HG02763 (cell line): Measurements from ENCODE around the gene CNOT3.
"Not testable (repeated sequence)": the region's sequence is repeated elsewhere in the genome, so short reads cannot be mapped to it uniquely, and the experiment has no call there.

ENCODE experiments used
- ATAC-seq: cut with Tn5 transposase; IDR thresholded peaks from one replicate; pipeline ENCODE4 v1.9.1; 2021; ENCODE audit warnings: mild to moderate bottlenecking, moderate library complexity; ENCODE audit not compliant: unreplicated experiment

The CNOT3 gene

GRCh38 chr19:54137699-54138488, at the start of gene CNOT3:
Gene CNOT3, plus strand, starts transcription at chr19:54137762. Its CDS starts 5,217 bp downstream, at chr19:54142979.
- ATAC-seq, result no peak

DNA sequence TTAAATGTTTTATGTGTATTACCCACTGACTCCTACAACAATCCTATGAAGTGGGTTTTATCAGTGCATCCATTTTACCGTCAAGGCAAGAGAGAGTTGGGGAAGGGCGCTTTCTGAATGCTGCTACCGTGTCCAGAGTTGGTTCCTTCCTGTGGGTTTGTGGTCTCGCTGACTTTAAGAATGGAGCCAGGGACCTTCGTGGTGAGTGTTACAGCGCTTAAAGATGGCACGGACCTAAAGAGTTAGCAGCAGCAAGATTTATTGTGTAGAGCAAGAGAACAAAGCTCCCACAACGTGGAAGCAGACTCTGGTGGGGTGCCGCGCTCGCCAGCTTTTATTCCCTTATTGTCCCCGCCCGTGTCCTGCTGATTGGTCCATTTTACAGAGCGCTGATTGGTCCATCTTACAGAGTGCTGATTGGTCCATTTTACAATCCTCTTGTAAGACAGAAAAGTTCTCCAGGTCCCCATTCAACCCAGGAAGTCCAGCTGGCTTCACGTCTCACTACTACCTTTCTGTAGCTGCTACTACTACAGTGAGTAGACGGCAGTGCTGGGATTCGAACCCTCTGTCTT, 43.0 kb upstream of the CNOT3 start:
- no peak for ATAC-seq

DNA sequence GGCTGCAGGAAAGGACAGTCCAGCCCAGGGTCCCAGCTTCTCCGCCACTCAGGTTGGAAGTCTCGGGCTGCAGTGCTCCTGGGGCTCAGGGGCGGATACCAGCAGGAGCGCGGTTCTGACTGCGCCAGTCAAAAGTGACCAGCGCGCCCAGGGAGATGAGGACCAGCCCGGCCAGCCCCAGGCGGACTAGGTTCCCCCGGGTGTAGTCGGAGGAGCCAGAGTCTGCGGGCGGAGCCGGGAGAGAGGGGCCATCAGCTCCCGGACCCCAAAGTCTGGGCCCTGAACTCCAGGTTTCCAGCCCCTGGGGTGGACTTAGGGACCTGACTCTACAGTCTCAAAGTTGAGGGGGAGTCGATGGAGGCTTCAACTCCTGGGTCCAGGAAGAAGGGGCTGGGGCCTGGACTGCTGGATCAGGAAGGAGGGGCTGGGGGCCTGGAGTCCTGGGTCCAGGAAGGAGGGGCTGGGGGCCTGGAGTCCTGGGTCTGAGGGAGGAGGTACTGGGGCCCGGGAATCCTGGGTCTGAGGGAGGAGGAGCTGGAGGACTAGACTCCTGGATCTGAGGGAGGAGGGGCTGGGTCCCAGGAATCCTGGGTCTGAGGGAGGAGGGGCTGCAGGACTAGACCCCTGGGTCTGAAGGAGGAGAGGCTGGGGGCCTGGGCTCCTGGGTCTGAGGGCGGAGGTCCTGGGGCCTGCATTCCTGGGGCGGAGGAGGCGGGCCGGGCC, 42.3 kb upstream of the CNOT3 start:
- no peak for ATAC-seq

DNA sequence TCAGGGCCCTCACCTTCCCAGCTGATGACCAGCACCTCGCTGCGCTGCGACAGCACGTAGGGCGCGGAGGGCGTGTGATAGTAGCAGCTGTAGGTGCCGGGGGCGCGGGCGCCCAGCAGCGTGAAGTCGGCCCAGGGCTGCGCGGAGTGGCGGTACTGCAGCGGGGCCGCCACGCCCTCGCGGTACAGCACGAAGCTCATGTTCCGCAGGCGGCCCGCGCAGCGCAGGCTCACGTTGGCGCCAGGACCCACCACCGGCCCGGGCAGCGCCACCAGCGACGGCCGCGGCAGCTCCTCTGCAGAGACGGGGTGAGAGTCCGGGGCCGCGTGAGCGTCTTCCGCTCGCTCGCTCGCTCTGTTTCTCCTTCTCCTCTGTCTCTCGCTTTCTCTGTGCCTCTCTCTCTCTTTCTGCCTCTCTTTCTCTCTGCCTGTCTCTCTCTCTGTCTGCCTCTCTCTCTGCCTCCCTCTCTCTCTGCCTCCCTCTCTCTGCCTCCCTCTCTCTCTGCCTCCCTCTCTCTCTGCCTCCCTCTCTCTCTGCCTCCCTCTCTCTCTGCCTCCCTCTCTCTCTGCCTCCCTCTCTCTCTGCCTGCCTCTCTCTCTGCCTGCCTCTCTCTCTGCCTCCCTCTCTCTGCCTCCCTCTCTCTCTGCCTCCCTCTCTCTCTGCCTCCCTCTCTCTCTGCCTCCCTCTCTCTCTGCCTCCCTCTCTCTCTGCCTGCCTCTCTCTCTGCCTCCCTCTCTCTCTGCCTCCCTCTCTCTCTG, 41.5 kb upstream of the CNOT3 start:
- ATAC-seq, result not testable (repeated sequence)

DNA sequence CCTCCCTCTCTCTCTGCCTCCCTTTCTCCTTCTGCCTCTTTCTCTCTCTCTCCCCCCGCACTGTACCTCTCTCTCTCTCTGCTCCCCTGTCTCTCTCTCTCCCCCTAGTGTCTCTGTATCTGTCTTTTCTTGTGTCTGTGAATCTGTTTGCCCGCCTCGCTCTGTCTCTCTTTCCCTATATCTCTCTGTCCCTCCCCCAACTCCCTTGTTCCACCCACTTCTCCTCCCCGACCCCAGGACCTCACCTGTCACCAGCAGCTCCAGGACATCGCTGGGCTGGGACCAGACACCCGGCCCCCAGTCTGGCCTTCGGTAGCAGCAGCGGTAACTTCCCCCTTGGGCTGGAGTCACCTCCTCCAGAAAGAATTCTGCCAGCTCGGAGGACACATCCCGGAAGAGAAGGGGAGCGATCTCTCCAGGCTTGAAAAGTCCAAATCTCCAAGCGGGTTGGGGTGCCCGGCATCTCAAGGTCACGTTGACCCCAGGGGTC, 40.9 kb upstream of the CNOT3 start:
- ATAC-seq, result no peak

DNA sequence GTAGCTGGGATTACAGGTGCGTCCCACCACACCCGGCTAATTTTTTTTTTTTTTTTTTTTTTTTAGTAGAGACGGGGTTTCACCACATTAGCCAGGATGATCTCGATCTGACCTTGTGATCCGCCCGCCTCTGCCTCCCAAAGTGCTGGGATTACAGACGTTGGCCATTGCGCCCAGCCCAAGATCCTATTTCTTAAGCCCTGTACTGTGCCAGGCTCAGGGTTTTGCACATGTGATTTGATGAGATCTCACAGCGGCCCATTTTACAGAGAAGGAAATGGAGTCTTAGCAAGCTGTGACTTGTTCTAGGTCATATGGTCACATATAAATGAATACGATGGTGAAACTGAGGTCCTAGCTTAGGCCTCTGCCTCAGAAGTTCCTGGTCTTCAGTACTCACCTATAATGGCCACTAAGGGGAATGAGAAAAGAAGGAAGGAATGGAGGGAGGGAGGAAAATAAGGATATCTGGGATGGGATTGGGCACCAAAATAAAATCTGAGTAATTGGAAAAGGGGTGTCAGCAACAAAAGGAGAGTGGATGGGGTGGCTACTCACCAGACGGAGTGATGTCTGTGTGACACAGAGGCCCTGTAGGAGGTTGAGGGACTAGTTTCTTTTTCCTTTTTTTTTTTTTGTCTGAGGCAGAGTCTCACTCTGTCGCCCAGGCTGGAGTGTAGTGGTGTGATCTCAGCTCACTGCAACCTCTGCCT, 38.2 kb upstream of the CNOT3 start:
- no peak for ATAC-seq

DNA sequence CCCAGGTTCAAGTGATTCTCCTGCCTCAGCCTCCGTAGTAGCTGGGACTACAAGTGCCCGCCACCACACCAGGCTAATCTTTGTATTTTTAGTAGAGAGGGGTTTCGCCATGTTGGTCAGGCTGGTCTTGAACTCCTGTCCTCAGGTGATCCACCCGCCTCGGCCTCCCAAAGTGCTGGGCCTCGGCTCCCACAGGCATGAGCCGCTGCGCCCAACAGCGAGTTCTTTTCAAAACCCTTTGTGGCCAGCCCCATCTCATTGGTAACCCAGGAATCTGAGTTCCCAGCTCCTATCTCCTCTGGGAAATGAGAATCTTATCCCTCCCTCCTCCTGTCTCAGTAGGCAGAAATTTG, 37.7 kb upstream of the CNOT3 start:
- ATAC-seq, result not testable (repeated sequence)

DNA sequence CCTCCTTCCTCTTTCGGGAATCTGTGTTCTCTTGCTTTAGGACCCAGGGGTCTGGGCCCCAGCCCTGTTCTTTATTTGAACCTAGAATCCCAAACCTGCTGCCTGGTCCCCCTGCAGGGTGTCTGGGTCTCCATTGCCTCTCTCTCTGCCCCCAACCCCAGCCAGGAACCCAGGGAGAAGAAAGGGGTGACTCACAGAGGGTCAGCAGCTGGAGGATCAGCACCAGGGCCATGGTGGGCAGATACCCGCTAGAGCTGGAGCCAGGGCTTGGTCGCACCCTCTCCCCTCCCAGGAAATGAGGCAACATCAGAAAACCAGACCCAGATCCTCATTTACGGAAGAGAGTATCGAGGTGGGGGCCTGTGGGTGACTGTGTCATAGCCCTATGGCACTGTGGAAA, 37.0 kb upstream of the CNOT3 start, which contains the start of gene OSCAR:
Gene OSCAR, minus strand, starts transcription at position 243 of the 400 bp plus-strand sequence. Its CDS starts 11 bp downstream, at position 232.
- ATAC-seq, result no peak

GRCh38 chr19:54102421-54103169, 35.0 kb upstream of the CNOT3 start, which contains the start of gene NDUFA3:
Gene NDUFA3, plus strand, starts transcription at chr19:54102855. Its CDS starts 24 bp downstream, at chr19:54102879.
- peak; percentile 94 for ATAC-seq

DNA sequence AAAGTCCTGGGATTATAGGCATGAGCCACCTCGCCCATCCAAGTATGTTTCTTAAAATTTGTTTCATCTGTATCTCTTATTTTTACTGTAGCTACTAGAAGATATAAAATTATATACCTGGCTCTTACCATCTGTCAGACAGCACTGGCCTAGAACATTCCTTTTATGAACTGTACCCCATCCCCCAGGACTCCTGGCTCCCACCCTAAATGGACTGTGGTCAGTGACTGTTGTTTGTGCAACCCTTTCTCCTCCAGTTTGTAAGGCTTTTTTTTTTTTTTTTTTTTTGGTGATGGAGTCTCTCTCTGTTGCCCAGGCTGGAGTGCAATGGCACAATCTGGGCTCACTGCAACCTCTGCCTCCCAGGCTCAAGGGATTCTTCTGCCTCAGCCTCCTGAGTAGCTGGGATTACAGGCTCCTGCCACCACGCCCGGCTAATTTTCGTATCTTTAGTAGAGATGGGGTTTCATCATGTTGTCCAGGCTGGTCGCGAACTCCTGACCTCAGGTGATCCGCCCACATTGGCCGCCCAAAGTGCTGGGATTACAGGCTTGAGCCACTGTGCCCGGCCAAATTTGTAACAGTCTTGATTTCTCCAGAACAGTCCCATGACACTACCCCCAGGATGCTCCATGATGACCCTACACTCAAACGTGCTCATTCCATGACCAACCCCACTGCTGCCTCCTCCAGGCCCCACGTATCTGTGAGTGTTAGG, 32.4 kb upstream of the CNOT3 start:
- ATAC-seq, result no peak

- ATAC-seq, result no peak
These were observed 31.8 kb upstream of the CNOT3 start for GRCh38 chr19:54105796-54106195.

GRCh38 chr19:54106716-54107115, 30.8 kb upstream of the CNOT3 start:
- ATAC-seq, result no peak

DNA sequence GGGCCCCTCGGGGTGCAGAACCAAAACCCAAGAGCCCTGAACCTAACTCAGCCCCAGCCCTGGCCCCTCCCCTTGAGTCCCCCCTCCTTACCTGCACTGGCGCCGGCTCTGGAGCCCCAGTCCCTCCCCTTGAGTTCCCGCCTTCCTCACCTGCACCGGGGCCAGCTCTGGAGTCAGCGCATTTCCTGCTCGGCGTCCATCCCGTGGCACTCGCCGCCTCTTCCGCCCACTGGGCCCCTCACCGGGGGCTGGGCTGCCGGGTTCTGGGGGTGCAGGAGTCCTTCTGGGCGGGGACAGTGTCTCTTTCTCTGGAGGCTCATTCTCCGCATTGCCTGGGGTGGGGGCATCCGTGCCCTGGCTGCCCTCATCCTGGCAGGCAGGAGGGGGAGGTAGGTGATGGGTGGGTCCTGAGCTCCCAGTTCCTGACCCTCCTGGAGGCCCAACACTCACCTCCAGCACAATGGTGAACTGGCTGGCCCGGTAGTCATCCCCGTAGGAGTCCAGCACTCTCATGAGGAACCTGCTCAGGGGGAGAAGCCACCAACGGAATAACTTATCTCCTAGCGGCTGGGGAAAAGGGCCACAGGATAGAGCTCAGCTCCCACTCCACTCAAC, 29.6 kb upstream of the CNOT3 start:
- no peak for ATAC-seq

- ATAC-seq, result no peak
These were observed 29.1 kb upstream of the CNOT3 start for GRCh38 chr19:54108496-54108895.

DNA sequence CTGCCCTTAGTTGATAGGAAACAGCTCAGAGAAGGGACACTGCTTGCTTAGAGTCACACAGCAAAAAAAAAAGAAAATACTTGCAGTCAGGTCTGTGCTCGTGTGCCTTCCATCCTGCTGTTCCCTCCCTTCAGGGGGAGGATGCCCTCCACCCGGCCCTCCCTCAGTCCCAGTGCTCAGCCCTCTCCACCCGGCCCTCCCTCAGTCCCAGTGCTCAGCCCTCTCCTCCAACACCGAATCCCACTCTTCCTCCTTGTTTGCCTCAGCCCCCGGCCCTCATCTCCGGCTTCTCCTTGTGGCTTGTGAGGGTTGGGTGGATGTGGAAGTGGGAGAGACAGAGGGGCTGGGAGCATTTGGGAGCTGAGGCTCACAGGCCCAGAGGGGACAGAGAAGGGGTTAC, 27.9 kb upstream of the CNOT3 start:
- ATAC-seq, result no peak

- no peak for ATAC-seq
These were observed 23.0 kb upstream of the CNOT3 start for GRCh38 chr19:54114340-54115108.
